Esophagus mucosa (tissue), 1 donor: Measurements from ENCODE around the gene UNC5A. TPM values are rescaled to one million over a fixed set of nuclear protein-coding genes. Genes with fewer than 3 reads are reported as not detected.
A peak's percentile ranks its signal among the peaks of the same experiment; 100 is the strongest.

Experiments
- ATAC-seq: fragments of 200-7000 bp; cut with Tn5 transposase; one replicate; pipeline ENCODE4 v1.9.1; 2020
- total RNA-seq: library from RNA; stranded (reverse); gene quantifications from one replicate; pipeline ENCODE4 v1.2.4, GENCODE V29; 2023
- donor health status: DM: yes; HTN: yes; CAD: no.

The UNC5A gene
- not detected for total RNA-seq

DNA sequence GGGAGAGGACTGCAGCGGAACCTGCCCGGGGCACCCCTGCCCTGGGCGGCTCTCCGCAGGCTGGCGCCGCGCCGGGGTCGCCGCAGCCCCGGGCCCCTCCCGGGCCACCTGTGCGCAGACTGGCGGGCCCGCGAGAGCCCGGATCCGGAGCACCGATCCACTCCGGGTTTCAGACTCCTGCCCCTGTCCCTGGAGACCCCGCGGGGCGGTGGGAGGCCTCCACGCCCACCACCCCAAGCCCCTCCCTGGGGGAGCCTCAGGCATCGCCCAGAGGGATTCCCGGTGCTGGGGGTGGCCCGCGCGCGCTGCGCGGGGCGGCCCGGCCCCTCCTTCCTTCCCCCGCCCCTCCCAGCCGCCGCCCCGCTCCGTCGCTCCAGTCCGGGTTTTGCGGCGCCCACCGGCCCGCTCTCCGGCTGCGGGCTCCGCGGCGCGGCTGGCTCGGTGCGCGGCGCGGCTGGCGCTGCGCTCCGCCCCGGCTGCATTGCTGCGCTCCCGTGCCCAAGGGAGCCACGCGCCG is at the start of gene UNC5A:
TSS of gene UNC5A (plus strand) at position 479 of the 517 bp plus-strand sequence. CDS start 192 bp downstream, outside the sequence.
- peak; percentile 29 for ATAC-seq

DNA sequence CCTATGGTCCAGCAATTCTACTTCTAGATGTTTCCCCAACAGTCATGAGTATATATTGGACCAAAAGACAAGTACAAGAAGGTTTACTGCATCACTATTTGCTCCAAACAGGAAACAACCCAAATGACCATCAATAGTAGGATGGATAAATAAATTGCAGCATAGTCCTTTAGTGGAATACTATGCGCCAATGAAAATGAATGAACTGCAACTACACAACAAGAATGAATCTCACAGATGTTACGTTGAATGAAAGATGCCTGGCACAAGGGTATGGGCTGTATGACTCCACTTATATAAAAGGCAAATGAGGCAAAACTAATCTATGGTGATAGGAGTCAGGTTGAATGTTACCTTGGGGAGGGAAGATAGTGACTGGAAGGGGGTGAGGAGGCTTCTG is 48.6 kb upstream of the UNC5A start:
- no peak for ATAC-seq

DNA sequence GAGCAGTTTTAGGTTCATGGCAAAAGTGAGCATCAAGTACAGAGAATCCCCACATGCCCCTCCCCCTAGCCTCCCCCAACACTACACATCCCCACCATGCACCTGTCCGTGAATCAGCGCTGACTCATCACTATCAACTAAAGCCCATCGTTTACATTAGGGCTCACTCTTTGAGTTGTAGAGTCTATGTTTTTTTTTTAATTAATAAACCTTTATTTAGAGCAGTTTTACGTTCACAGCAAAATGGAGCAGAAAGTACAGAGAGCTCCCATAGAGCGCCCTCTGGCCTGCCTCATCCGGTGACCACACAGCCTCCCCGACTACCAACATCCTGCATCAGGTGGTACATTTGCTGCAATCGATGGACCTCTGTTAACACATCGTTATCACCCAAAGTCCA is 47.9 kb upstream of the UNC5A start:
- ATAC-seq, result no peak

DNA sequence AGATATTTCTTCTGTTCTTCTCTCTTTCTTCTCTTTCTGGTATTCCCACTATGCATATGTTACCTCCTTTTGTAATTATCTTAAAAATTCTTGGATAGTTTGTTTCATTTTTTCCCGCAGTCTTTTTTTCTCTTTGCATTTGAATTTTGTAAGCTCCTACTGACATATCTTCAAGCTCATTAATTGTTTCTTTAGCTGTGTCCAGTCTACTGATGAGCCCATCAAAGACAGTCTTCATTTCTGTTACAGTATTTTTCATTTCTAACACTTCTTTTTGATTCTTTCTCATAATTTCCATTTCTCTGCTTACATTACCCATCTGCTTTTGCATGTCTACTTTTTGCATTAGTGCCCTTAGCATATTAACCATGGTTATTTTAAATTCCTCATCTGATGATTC is 44.7 kb upstream of the UNC5A start:
- ATAC-seq, result no peak

DNA sequence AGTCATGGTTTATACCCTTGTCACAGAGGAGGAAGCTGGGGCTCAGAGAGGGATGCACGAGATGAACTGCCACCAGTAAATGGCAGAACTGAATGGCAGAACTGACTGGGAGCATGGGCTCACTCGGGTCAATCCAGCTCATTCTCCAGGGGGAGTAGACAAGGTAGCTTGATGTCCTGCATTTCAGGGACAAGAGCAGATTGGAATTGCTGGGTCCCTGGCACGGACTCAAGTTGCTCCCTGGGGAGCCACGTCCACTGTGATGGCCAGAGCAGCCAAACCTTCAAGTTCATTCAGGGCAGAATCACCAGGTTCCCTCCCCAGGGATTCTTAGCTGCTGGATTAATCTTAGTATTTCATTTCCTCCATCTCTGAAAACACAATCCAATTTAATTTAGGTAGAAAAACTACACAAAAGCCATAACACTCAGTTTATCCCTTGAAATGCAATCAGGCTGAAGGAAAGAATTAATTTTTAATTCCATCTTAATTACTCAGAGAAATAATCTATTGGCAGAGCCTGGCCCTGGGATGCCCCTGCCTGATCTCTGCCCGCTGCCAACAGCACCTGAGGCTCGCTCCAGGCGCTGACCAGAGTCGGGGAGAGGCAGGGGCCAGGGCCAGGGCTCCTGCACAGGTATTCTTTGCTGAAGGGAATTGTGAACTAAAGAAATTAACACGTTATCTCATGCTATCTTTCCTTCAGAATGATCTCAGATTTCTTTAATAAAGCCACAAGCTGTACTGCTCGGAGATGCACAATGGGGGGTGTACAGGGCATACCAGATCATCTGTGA is 42.0 kb upstream of the UNC5A start:
- ATAC-seq, result no peak

DNA sequence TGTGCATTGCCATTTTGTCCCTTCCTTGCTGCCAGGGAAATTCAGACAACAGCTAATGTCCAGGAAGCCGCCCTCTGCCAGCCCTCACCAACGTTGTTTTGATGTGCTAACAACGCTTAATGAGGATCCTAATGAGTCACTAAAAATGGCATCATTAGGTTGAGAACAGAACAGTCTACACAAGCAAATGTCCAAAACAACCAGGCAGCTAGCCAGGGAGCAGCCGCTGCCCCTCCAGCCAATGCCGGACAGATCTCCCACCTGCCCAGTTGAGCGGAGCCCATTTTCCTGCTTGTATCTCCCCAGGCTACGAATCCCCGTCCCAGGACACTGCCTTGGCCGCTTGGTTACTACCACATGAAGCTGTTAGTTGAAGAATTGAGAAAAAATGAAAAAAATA is 40.4 kb upstream of the UNC5A start:
- no peak for ATAC-seq

DNA sequence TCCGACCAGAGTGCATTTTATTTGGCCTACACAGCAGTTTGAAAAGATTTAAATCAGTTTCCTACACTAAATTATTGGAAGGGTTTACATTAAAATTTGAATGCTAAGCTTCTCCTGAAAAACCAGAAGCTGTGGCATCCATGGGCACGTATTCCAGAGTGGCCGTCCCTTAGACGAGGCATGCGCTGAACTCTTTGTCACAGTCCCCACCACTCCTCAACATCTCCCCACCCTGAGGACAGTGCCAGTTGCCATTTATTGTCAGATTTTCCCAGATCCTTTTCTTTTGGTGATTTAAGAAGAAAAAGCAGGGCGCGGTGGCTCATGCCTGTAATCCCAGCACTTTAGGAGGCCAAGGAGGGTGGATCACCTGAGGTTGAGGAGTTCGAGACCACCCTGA is 39.9 kb upstream of the UNC5A start:
- ATAC-seq, result no peak

DNA sequence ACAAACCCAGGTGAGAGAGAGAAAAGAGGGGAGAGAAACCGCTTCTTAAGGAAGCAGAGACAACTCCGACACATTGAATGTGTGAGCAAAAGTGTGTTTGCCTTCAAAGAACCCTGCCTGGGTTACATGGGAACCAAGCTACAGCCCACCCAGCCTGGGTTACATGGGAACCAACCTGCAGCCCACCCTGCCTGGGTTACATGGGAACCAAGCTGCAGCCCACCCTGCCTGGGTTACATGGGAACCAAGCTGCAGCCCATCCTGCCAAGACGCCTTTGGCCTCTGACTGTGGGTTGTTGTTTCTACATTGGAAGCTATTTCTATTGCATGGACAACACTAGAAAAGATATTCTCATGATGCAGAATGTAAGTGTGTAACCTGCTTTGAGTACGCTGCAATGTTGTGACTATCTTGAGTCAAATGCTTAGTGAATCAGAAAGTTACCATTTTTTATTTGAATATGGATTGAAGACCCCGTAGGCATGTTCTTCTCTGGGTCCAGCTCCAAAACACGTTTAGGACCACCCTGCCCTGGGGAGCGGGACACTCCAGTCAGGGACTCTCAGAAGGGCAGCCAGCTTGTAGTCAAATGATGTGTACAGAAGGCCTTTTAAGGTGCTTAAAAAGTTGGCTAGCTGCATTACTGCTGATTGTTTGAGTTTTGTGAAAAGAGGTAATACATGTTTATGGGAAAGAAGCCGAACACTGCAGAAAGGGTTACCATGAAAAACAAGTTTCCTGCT is 39.1 kb upstream of the UNC5A start:
- ATAC-seq, result no peak

DNA sequence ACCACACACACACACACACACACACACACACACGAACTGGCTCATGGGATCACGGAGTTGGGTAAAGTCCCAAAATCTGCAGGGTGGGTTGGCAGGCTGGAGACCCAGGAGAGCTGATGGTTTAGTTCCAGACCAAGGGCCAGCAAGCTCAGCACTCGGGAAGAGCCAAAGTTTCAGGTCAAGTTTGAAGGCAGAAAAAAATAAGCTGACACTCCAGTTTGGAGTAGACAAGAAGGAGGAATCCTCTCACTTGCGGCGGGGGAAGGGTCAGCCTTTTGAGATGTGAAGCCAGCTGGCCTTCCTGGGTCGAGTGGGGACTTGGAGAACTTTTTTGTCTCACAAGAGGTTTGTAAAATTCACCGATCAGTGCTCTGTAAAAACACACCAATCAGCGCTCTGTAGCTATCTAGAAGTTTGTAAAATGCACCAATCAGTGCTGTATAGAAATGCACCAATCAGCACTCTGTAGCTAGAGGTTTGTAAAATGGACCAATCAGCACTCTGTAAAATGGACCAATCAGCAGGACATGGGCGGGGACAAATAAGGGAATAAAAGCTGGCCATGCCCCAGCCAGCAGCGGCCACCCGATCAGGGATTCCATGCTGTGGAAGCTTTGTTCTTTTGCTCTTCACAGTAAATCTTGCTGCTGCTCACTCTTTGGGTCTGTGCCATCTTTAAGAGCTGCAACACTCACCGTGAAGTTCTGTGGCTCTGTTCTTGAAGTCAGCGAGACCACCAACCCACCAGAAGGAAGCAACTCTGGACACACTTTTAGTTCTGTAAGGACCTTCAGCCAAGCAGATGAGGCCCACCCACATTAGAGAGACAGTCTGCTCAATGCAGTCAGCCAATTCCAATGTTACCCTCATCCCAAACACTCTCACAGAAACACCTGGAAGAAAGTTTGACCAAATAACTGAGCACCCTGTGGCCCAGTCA is 37.8 kb upstream of the UNC5A start:
- no peak for ATAC-seq

DNA sequence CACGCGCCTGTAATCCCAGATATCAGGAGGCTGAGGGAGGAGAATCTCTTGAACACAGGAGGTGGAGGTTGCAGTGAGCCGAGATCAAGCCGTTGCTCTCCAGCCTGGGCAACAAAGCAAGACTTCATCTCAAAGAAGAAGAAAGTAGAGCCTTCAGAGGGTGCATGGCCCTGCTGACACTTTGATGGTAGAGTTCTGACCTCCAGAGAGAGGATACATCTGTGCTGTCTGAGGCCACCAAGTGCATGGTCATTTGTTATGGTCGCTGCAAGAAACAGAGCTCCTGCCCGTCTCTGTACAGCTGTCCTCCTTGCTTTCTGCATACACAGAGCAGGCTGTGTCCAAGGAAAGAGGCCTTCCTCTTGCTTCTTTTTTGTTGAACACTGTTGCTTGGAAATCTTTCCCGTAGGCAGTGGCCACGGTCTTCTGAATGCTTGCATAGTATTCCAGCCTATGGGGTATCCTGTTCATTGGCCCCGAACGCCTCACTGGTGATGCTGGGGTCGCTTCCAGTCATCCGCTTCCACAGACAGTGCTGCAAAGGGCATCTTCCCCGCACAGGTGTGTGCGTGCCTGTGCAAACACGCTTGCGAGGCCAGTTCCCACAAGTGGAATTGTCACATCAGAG is 36.8 kb upstream of the UNC5A start:
- no peak for ATAC-seq

DNA sequence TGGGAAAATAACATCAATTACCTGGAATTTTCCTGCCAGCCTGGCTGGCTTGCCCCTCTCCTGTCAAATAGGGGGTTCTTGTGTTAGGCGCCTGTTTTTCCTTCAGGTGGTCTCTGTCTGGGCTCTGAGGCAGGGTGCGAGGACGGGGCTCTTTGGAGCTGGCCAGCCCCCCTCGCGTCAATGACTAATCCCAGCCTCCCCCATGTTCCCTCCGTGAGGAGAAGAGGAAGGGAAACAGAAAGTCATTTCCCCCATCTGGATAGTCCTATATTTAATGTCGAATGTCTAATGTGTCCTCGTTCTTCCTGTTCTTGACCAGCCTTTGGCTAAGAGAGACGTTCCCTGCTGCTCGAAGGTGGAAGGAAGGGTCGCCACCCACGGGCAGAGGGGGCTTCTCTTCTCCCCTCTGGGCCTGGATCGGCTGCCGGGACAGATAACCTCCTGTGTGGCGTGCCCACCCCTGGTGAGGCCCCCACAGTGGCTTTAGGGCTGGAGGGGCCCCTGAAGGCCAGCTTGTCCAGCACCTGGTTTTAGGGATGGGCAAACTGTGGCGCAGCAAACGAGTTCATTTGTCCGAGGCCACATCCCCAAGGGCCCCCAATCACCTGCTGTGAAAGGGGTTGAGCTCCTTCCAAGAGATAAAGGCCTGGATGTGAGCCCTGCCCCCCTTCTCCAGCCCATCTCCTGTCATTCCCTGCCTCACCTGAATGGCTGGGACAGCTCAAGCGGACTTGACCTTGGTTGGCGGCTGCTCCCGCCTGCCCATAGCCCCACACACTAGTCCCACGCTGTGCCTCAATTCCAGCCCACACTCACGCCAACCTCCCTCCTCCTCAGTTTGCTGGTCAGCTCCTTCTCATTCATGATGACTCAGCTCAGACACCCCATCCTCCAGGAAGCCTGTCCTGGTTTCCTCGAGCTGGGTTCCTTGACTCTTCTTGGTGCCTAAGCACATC is 35.9 kb upstream of the UNC5A start:
- ATAC-seq, result no peak

DNA sequence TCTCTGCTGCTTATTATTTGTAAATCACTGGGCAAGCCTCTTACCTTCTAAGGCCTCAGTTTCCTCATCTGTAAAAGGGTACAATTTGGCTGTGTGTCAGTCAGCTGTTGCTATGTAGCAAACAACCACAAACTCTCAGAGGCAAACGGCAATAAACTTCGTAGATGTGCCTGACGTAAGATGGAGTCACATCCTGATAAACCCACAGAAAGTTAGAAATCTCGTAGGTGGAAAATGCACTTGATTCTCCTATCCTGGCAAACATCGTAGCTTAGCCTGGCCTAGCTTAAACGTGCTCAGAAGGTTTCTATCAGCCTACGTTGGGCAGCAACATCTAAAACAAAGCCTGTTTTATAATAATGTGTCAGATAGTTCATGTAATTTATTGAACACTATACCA is 35.0 kb upstream of the UNC5A start:
- ATAC-seq, result no peak

DNA sequence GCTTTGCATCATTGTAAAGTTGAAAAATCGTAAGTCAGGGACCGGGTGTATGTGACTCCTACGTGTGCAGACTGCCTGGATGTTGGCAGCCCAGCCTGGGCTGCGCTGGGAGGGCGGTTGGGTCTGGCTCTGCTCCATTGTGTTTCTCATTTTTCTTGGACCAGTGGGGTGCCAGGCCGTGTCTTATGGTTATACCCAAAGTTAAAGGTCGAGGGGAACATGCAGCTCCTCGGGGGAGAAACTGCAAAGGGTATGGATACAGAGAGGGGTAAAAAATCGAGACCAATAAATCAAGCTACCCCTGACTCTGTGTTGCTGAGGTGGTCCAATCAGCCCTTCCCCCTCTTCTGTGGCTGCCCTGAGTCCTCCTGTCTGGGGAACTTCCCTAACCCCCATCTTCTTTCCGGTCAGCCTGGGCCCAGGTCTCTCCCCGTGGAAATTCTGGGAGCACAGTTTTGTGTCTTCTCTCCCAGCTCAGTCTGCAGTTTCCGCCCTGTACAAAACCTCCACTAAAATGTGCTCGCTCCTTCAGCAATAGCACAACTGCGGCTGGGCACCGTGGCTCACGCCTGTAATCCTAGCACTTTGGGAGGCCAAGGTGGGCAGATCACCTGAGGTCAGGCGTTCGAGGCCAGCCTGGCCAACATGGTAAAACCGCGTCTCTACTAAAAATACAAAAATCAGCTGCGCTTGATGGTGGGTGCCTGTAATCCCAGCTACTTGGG is 34.1 kb upstream of the UNC5A start:
- no peak for ATAC-seq

DNA sequence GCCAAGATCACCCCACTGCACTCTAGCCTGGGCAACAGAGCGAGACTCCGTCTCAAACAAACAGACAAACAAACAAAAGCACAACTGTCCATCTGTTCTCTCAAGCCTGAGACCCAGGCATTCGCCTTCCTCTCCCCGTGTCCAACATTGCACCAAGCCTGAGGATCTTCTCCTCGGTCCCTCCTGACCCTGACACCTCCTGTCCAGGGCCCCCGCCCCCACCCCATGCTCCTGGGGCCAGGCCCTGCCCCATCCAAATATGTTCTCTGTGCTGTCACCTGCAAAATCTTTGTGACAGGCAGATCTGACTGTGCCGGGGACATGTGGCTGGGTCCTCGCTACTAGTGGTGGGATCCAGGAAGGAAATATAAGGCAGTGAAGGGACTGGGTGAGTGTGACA is 33.4 kb upstream of the UNC5A start:
- no peak for ATAC-seq

DNA sequence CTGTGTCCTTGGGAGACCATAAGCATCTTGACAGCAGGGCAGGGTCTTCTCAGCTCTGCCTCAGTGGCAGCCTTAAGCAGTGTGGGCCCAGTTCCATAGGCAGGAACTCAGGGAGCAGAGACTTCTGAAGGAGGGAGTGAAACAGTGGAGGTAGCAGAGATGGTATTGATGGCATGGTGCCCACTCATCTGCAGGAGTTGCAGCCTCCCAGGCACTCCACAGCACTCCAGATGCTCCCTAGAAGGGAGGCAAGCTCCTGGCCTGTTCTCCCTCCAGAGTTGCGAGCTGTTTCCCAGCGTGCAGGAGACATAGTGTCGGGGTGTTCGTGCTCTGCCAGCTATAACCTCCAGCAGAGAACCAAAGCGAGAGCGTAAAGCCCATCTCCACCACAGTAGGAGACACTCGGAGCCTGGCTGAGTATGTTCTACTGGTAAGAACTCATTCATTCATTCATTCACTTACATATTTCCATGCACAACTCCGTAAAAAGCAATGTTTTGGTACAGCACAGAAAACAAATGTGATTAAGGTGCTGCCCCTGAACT is 31.4 kb upstream of the UNC5A start:
- no peak for ATAC-seq

DNA sequence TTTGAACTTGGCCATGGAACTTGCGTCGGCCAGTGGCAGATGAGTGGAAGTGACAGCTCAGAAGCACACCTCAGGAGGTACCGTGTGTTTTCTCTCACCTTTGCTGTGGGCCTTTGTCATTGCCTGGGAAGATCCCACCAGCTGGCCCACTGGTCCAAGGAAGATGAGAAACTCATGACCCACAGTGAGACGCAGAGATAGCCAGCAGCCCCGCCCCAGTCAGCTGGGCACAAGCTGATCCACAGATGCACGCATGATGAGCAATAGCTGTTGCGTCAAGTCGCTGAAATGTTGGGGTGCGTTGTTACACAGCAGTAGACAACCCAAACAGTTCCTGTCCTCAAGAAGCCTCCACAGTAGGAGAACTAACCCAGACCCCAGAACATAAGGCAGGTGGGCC is 30.8 kb upstream of the UNC5A start:
- no peak for ATAC-seq

DNA sequence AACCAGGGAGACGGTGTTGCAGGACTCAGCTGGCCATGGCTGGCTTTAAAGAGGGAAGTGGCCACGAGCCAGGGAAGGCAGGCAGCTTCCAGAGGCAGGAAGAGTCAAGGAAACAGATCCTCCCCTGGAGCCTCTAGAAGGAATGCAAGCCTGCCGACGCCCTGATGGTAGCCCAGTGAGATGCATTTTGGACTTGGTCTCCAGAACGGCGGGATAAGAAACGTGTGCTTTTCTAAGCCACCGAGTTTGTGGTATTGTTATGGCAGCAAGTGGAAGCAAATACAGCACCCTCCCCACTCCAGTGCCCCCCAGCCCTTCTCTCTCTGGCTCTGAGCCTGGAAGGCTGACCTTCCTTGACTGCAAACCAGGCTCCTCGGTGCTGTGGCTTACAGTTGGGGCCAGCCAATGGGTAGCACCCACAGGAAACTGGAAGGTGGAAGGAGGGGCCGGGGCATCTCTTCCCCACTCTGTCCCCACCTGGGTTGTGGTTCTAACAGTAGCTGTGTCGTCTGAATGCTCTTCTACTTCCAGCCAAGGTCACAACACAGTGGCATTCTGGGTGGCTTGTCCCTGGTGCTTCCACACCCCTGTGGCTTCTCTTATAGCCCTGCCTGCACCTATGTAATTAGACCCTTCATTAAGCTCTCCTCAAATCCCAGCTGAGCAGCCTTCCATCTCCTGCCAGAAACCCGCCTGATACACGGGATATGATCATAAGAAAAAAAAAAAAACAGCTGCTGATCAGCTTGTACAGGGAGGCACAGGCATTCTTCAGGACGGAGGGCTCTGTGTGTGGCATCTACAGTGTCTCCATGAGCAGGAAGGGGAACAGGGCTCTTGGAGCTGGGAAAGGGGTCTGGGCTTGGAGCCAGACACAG is 29.9 kb upstream of the UNC5A start:
- ATAC-seq, result no peak

DNA sequence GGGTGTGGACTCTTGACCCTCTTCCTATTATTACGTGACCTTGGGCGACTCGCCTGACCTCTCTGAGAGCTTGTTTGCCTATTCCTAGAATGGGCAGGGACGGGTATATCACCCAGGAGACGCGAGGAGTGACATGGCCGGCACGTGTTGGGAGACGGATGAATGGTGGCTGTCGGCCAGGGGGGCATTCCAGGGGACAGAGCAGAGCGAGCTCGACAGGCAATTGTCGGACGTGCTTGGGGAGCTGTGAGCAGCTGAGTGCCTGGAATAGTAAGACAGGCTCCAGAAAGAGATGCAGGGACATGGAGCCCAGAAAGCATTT is 29.3 kb upstream of the UNC5A start:
- ATAC-seq, result no peak
